Measurements from ENCODE around the gene SPNS2.

SPNS2 gene

DNA sequence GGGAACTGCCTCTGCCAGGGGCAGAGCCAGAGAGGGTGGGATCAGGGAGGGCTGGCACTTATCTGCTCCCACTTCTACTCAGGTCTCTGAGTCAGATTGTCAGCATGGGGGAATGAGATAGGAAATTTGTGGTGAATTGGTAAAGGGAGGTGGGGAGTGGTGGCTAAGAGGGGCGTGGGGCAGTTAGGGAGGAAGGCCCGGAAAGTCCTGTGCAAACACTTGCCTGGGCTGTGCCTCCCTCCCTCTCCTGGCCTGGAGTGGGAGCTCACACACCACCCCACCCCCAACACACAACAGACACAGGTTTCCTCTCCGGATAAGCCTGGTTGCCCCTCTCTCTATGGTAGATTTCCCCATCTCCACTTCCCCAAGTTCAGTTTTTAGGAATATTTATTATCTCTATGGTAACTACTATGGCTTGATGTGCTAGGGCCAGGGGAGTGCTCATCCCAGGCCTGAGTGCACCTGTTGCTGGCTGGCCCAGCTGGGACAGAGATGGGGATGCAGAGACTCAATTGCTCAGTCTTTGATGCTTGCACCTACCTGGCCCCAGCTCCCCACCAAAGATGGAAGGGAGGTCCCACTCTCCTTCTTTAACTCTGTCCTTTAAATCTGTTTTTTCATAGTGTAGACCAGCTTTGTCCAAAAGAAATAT lies 2.7 kb downstream of the SPNS2 start:
- in situ Hi-C loops (cut with MboI; ENCODE audit: low pct_unique_long_range_greater_than_20kb, low sequenced_read_pairs) = no loop called here
- peak; percentile 92 for DNase-seq

DNA sequence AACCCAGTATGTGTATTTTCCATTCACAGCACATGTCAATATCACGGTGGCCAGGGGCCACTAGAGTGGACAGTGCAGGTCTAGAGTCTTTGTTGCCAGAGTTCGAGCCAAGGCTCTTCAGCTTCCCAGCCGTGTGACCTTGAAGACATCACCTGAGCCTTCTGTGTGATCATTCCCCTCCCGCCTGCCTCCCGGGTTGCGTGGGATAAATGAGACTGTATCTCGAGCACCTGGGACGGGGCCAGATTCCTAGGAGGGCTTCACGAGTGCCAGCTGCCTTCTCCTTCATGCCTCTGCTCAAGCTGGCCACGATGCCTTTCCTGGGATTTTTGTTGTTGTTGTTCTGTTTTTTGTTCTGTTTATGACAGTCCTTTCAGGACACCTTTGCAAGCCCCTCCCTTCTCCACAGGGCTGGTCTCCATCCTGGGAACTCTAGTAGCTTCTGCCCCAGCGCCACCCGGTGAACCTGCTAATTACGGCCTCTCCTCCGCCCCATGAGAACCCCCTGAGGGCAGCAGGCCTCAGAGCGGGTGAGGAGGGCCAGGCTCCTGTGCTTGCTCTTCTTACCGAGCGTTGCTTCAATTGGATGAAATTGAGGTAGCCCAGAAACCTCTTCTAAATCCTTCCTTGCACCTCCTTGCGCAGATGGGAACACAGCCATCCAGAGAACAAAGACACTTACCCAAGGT lies 3.9 kb downstream of the SPNS2 start:
- in situ Hi-C loops (cut with MboI; ENCODE audit: low pct_unique_long_range_greater_than_20kb, low sequenced_read_pairs) = no loop called here
- DNase-seq = no peak

GRCh38 chr17:4503283-4504025 lies 4.8 kb downstream of the SPNS2 start:
- DNase-seq = no peak
- in situ Hi-C loops (cut with MboI; ENCODE audit: low pct_unique_long_range_greater_than_20kb, low sequenced_read_pairs) = no loop called here

GRCh38 chr17:4504188-4504587 lies 5.5 kb downstream of the SPNS2 start:
- no peak for DNase-seq
- in situ Hi-C loops (cut with MboI; ENCODE audit: low pct_unique_long_range_greater_than_20kb, low sequenced_read_pairs) = no loop called here

DNA sequence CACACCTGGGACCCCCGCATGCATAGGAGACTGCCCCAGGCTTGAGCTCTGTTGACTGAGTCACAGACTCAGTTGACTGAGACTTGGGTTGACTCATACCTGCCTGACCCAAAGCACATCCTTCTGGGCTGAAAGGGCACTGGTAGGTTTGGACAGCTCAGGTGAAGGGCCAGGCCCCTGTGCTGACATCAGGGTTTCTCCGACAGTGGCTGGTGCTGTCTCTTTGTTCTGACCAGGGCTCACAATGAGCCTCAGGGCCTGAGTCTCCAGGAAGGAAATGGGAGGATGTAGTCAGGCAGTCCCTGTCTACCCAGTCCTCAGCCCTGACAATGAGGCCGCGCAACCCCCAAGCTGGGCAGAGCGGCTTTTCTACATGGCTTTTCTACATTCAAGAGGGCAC lies 6.5 kb downstream of the SPNS2 start:
- in situ Hi-C loops (cut with MboI; ENCODE audit: low pct_unique_long_range_greater_than_20kb, low sequenced_read_pairs) = no loop called here
- DNase-seq = no peak

DNA sequence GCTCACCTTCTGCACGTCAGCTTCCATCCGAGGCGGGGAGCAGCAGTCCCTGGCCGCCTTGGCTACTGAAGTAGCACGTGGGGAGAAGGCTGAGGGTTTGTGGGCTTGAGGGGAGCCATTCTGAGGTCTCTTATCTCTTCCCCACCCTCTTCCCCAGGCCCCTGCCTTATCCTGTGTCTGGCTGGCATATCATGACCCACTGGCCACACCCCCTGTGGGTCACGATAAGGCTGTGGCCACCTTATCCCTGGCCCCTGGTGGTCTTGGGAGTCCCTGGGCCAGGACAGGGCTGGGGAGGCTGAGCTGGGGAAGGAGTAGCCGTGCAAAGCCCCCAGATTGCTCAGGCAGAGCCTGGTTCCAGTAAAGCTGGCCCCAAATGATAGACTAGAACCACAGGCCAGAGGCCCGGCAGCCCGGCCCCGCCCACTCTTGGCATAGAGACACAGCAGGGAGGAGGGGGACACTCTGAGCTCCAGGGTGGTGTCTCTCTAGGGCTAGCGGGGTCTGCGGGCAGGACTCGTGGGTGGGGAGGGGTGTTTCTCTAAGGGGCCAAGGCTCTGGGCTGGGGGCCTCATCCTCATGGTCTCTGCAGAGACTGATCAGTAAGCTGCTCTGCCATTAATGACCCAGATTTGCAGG lies 7.6 kb downstream of the SPNS2 start:
- in situ Hi-C loops (cut with MboI; ENCODE audit: low pct_unique_long_range_greater_than_20kb, low sequenced_read_pairs) = no loop called here

GRCh38 chr17:4506892-4507291 lies 8.2 kb downstream of the SPNS2 start:
- in situ Hi-C loops (cut with MboI; ENCODE audit: low pct_unique_long_range_greater_than_20kb, low sequenced_read_pairs) = no loop called here
- DNase-seq = no peak

More for the DNA sequence above, 7.6 kb downstream of the SPNS2 start:
- no peak for DNase-seq

GRCh38 chr17:4507361-4508111 lies 8.9 kb downstream of the SPNS2 start:
- in situ Hi-C loops (cut with MboI; ENCODE audit: low pct_unique_long_range_greater_than_20kb, low sequenced_read_pairs) = no loop called here
- DNase-seq = no peak

DNA sequence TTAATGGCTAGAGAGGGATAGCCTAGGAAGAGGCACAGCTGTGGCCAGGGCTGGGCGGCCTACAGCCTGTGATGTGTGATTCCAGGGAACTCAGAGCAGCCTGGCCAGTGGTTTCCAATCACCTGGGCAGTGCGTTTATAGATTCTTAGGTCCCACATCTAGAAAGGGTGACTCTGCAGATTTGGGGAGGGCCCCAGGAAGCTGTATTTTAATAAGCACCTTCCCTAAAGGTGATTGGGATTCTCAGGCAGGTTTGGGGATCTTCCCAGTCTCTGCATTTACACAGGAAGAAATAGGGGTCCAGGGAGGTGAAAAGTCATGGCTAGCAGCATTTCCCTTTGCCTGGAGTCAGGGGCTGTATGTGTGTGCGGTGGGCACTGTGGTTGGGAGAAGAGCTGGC lies 9.5 kb downstream of the SPNS2 start:
- in situ Hi-C loops (cut with MboI; ENCODE audit: low pct_unique_long_range_greater_than_20kb, low sequenced_read_pairs) = no loop called here

GRCh38 chr17:4509401-4509800 lies 10.7 kb downstream of the SPNS2 start:
- DNase-seq = peak; percentile 72
- in situ Hi-C loops (cut with MboI; ENCODE audit: low pct_unique_long_range_greater_than_20kb, low sequenced_read_pairs) = no loop called here

More for the DNA sequence above, 9.5 kb downstream of the SPNS2 start:
- DNase-seq = no peak

GRCh38 chr17:4509923-4510617 lies 11.4 kb downstream of the SPNS2 start:
- no peak for DNase-seq
- in situ Hi-C loops (cut with MboI; ENCODE audit: low pct_unique_long_range_greater_than_20kb, low sequenced_read_pairs) = no loop called here

GRCh38 chr17:4510618-4510941 lies 11.9 kb downstream of the SPNS2 start:
- DNase-seq = no peak
- in situ Hi-C loops (cut with MboI; ENCODE audit: low pct_unique_long_range_greater_than_20kb, low sequenced_read_pairs) = no loop called here

DNA sequence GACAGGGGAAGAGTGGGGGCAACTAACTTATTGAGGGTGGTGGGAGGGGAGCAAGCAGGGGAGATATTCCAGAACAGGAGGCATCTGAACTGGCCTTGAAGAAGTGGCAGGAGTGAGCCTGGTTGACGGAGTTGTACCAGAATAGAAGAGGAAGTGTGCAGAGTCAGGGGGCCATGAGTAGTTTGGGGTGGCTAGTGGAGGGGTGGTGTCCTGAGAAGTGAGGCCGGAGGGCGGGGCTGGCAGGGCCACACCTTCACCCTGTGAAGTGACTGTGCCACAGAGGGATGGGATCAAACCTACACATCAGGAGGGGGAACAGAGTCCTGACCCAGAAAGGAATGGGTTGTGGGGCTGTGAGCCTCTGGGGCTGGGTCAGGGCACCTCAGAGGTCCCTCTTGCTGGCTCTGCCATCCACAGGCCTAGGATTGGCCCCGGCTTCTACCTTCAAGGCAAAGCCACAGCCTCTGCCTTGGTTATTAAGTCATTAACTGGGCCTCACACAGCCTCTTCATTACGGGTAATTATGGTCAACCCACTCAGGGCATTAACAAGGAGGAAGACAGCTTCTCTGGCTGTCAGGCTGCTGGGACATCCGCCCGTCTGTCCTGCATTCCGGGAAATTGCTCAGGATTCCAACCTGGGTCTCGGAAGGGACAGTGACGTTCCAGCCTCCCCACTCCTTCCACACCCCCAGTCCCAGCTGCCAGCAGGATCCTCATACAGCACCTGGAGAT lies 12.7 kb downstream of the SPNS2 start:
- in situ Hi-C loops (cut with MboI; ENCODE audit: low pct_unique_long_range_greater_than_20kb, low sequenced_read_pairs) = no loop called here
- no peak for DNase-seq

DNA sequence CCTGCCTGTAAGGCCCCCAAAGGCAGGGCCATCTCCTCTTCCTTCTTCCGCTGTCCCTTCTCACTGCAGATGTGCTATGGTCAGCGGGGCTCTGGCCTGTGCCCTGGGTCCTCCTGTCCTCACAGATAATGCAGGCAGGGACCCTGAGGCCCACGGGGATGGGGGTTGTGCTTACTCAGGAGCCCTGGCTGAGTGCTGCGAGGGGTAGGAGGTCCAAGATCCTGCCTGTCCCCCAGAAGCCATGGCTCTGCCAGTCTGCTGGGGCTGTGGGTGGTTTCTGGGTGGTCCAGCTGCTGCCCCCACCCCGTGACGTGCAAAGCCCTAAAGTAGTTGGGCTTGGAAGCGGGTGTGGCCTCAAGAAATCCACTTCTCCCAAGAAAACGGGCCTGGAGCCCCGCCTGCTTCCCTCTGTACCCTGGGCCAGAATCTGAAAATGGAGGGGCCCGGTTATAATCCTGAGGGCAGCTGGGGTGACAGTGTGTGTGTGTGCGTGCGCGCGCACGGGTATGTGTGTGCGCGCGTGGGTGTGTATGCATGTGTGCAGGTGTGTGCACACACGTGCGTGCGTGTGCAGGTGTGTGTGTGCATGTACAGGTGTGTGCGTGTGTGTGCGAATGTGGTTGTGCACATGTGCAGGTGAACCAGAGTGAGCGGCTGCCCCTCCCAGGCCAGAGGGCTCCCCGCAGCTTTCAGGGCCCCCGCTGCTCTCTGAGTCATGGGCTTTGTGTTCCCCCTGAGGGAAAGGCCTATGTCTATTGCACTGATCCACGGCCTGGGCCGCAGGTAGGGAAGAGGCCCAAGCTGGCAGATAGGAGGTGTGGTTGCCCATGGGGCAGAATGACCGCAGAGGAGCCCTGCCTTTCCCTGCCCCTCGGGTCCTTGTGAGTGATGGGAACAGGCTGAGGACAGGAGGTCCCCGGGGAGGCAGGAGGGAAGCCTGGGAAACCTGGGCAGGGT lies 13.8 kb downstream of the SPNS2 start:
- no peak for DNase-seq
- in situ Hi-C loops (cut with MboI; ENCODE audit: low pct_unique_long_range_greater_than_20kb, low sequenced_read_pairs) = no loop called here

DNA sequence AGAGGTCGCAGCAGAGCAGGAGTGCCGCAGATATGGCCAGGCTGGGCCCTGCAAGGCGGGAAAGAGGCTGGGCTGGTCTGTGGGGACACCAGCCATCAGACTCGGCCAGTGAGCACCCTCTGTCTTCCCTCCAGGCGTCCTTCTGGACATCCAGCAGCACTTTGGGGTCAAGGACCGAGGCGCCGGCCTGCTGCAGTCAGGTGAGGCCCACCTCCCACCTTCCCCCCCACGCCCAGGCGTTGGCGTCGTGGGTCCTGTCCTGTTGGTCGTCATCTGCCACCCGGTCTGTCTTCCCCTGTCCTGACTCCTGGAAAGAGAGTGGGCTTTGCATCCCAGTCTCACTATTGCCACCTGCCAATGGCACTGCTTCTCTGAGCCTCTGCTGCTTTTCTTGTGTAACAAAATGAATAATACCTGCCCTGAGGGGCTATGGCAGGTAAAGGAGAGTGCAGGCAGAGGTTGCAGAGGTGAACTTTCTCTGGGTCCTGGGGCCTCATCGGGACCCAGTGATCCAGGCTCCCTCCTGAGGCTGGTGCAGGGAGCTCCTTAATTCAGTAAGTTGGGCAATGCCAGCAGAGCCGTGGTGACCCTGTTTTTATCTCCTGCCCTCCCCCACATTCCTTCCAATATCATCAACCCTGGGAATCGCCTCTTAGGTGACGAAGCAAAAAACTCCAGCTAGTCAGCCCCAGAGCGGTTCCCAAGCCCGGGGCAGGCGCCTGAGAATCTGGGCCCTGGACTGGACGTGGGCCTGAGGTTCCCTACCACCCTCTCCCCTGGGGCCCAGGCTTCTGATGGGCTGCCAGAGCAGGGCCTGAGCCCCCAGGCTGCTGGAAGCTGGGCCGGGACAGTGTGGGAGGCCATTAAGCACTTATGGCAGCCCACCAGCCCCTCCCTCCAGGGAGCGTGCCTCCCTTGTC lies 14.7 kb downstream of the SPNS2 start:
- in situ Hi-C loops (cut with MboI; ENCODE audit: low pct_unique_long_range_greater_than_20kb, low sequenced_read_pairs) = no loop called here
- DNase-seq = no peak

GRCh38 chr17:4514206-4514605 lies 15.5 kb downstream of the SPNS2 start:
- DNase-seq = no peak
- in situ Hi-C loops (cut with MboI; ENCODE audit: low pct_unique_long_range_greater_than_20kb, low sequenced_read_pairs) = no loop called here

Data from KBM-7 (cell line).